Keratinocyte (primary cell): ENCODE data around the gene MDGA2. TPM values are rescaled to one million over a fixed set of nuclear protein-coding genes. Genes with fewer than 3 reads are reported as not detected.

Source experiments
- DNase-seq: peaks from one replicate; pipeline ENCODE4 v3.0.0-alpha.2; 2011; ENCODE audit warnings: low read depth, missing footprints, low spot score
- FAIRE-seq: peaks from 2 replicates; lab custom pipeline; 2011; peaks lifted over from hg19 to GRCh38; lab: Jason Lieb, UNC
- H2AFZ ChIP-seq: 2 replicates; pipeline ENCODE4 v1.6.0; 2012; ENCODE audit warnings: low read length, control low read depth, inconsistent platforms; ENCODE audit not compliant: control insufficient read depth
- H3K27ac ChIP-seq: 2 replicates; pipeline ENCODE4 v1.5.1; 2011; ENCODE audit warnings: low read length; ENCODE audit not compliant: control insufficient read depth, insufficient read depth
- H3K27me3 ChIP-seq: 3 replicates; pipeline ENCODE4 v1.6.0; 2011; ENCODE audit warnings: low read length; ENCODE audit not compliant: control insufficient read depth, insufficient read depth; ENCODE audit errors: extremely low read depth
- H3K36me3 ChIP-seq, 2 experiments: 2 replicates in 1 of 2; 3 replicates in 1 of 2; pipeline ENCODE4 v1.5.1; 2011; ENCODE audit warnings: low read length in 2 of 2, mild to moderate bottlenecking in 1 of 2; ENCODE audit not compliant: control insufficient read depth in 2 of 2, insufficient read depth in 2 of 2; ENCODE audit errors: extremely low read depth in 1 of 2
- H3K4me1 ChIP-seq: 3 replicates; pipeline ENCODE4 v1.5.1; 2011; ENCODE audit warnings: low read length; ENCODE audit not compliant: control insufficient read depth, insufficient read depth; ENCODE audit errors: extremely low read depth
- H3K4me2 ChIP-seq: 3 replicates; pipeline ENCODE4 v1.6.0; 2011; ENCODE audit warnings: low read depth, low read length; ENCODE audit not compliant: control insufficient read depth, insufficient read depth; ENCODE audit errors: extremely low read depth
- H3K4me3 ChIP-seq, 3 experiments: fragments of 200-600 bp in 1 of 3; sonication (generic) in 1 of 3; 2 replicates in 2 of 3; 3 replicates in 1 of 3; pipeline ENCODE4 v1.5.1; 2011 to 2016; ENCODE audit warnings: low read length in 3 of 3, mild to moderate bottlenecking in 3 of 3, control low read depth in 2 of 3, inconsistent platforms in 1 of 3, low read depth in 1 of 3, mixed read lengths in 1 of 3, mixed run types in 1 of 3, moderate library complexity in 1 of 3; ENCODE audit not compliant: control insufficient read depth in 2 of 3, insufficient read depth in 2 of 3; ENCODE audit errors: extremely low read depth in 1 of 3
- H3K79me2 ChIP-seq: 2 replicates; pipeline ENCODE4 v1.6.0; 2012; ENCODE audit warnings: low read length; ENCODE audit not compliant: control insufficient read depth, insufficient read depth
- H3K9ac ChIP-seq: 3 replicates; pipeline ENCODE4 v1.6.0; 2011; ENCODE audit warnings: low read length; ENCODE audit not compliant: control insufficient read depth, insufficient read depth; ENCODE audit errors: extremely low read depth
- H3K9me1 ChIP-seq: 3 replicates; pipeline ENCODE4 v1.6.0; 2011; ENCODE audit warnings: low read length; ENCODE audit not compliant: control insufficient read depth, insufficient read depth; ENCODE audit errors: extremely low read depth
- H3K9me3 ChIP-seq: 2 replicates; pipeline ENCODE4 v1.5.1; 2012; ENCODE audit warnings: low read depth, low read length; ENCODE audit not compliant: control insufficient read depth
- H4K20me1 ChIP-seq: 3 replicates; pipeline ENCODE4 v1.6.0; 2011; ENCODE audit warnings: low read length; ENCODE audit not compliant: control insufficient read depth, insufficient read depth; ENCODE audit errors: extremely low read depth
- CTCF ChIP-seq, 3 experiments: IDR thresholded peaks in 1 of 3; conservative IDR thresholded peaks in 1 of 3; optimal IDR thresholded peaks in 1 of 3; 2 replicates in 2 of 3; 3 replicates in 1 of 3; pipeline versions ENCODE3 to v1.5.1; 2011; ENCODE audit warnings: low read length in 3 of 3, mild to moderate bottlenecking in 3 of 3, moderate library complexity in 2 of 3, control low read depth in 1 of 3, inconsistent platforms in 1 of 3; ENCODE audit not compliant: insufficient read depth in 2 of 3; ENCODE audit errors: extremely low read depth in 1 of 3
- EZH2 ChIP-seq: IDR thresholded peaks from one replicate; pipeline ENCODE4 v1.6.1; 2012; ENCODE audit warnings: inconsistent platforms, mild to moderate bottlenecking, low read length, moderate library complexity
- dilution Hi-C: fragments of 300-500 bp; cut with MboI; formaldehyde crosslinking; loops from one replicate; pipeline ENCODE4 v1.7.0; 2020; ENCODE audit warnings: low sequenced_read_pairs; ENCODE audit not compliant: extremely low pct_ligation_motif_present
- polyA plus RNA-seq, 5 experiments: library from polyadenylated mRNA; depleted of rRNA in 3 of 5; stranded (reverse) in 3 of 5; stranded (forward) in 1 of 5; unstranded in 1 of 5; fragments of >200 nt; gene quantifications; 1 replicate in 1 of 5; 2 replicates in 3 of 5; 3 replicates in 1 of 5; pipeline versions ENCODE4 v1.2.1 to v1.2.3, GENCODE V29; 2011 to 2012; ENCODE audit warnings: missing spikeins in 2 of 5, low read depth in 1 of 5, low replicate concordance in 1 of 5
- small RNA-seq, 3 experiments: library from RNA; depleted of rRNA; stranded (forward); fragments of <200 nt; gene quantifications; one replicate each; pipeline ENCODE3, GENCODE V24; 2012; ENCODE audit warnings: low read depth in 3 of 3, low replicate concordance in 1 of 3; ENCODE audit not compliant: insufficient read length in 3 of 3

MDGA2 gene
- polyA plus RNA-seq, 1 donor (not counting 4 experiments of a cell fraction or from before 2014, with no cell fraction given), result not detected

DNA sequence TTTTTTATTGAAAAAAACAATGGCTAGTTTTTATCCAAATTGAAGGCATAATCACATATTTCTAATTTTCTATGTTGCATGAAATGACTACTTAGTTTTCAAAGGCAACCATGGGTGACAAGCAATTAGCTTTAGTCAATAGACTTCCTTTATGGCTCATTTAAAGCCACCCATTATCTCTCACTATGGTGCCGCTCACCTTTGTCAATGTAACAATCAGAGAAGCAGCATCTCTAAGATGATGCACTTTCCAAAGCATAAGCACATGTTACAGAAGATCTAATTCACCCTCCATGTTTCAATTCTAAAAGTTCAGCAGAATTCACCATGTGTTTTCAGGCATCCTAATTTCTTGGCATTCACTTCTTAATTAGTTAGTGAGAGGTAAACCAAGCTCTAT lies 857.3 kb downstream of the MDGA2 start:
- no peaks in the 10 kb centered on the region for H3K36me3 ChIP-seq
- DNase-seq (no peak), FAIRE-seq (no peak)
- dilution Hi-C loops, result no loop called here
- no peak overlapping the region for H3K4me3 ChIP-seq
- no peaks in the 10 kb centered on the region for H3K9me3 ChIP-seq
- H3K4me1 ChIP-seq, result no peaks in the 10 kb centered on the region
- no peaks in the 10 kb centered on the region for H3K27me3 ChIP-seq
- no peak for TF ChIP-seq EZH2
- TF ChIP-seq CTCF (optimal IDR thresholded peaks at IDR 0.05 in 1 of 3, IDR thresholded peaks at IDR 0.05 in 1 of 3, conservative IDR thresholded peaks at IDR 0.05 in 1 of 3; ENCODE audit: extremely low read depth in 1 of 3, insufficient read depth in 2 of 3, low read length in 3 of 3), result no peak
- H4K20me1 ChIP-seq, result no peaks in the 10 kb centered on the region
- H3K9ac ChIP-seq, result no peak overlapping the region
- no peak overlapping the region for H2AFZ ChIP-seq
- no peak overlapping the region for H3K4me2 ChIP-seq
- H3K27ac ChIP-seq, result no peak overlapping the region
- no peaks in the 10 kb centered on the region for H3K9me1 ChIP-seq
- H3K79me2 ChIP-seq, result no peaks in the 10 kb centered on the region

DNA sequence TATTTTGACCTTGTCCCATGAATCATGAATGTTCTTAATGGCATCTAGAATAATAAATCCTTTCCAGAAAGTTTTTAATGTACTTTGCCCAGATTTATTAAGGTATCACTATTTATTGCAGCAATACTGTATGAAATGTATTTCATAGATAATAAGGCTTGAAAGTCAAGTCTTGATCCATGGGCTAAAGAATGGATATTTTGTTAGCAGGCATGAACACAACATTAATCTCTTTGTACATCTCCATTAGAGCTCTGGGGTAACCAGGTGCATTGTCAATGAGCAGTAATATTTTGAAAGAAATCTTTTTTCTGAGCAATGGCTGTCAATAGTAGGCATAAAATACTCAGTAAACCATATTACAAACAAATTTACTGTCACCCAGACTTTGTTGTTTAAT lies 882.3 kb downstream of the MDGA2 start:
- no peak overlapping the region for H3K4me3 ChIP-seq
- H3K4me2 ChIP-seq, result no peak overlapping the region
- H3K9ac ChIP-seq, result no peak overlapping the region
- no peaks in the 10 kb centered on the region for H3K4me1 ChIP-seq
- dilution Hi-C loops, result no loop called here
- no peaks in the 10 kb centered on the region for H3K27me3 ChIP-seq
- FAIRE-seq, result no peak
- no peak overlapping the region for H2AFZ ChIP-seq
- no peak for DNase-seq
- no peak for TF ChIP-seq EZH2
- TF ChIP-seq CTCF (optimal IDR thresholded peaks at IDR 0.05 in 1 of 3, IDR thresholded peaks at IDR 0.05 in 1 of 3, conservative IDR thresholded peaks at IDR 0.05 in 1 of 3; ENCODE audit: extremely low read depth in 1 of 3, insufficient read depth in 2 of 3, low read length in 3 of 3), result no peak
- H3K9me1 ChIP-seq, result no peaks in the 10 kb centered on the region
- H3K79me2 ChIP-seq, result no peaks in the 10 kb centered on the region
- no peaks in the 10 kb centered on the region for H4K20me1 ChIP-seq
- H3K36me3 ChIP-seq, result no peaks in the 10 kb centered on the region
- no peaks in the 10 kb centered on the region for H3K9me3 ChIP-seq
- H3K27ac ChIP-seq, result no peak overlapping the region

Small RNAs within 50 kb of the gene (small RNA-seq; reads per million reads assigned to genes)
- gene RF00402, result 0 reads per million in 3 experiments
